CD8-positive, alpha-beta memory T cell (primary cell): ENCODE measurements around the gene TOP3B. TPM values are rescaled to one million over a fixed set of nuclear protein-coding genes. Genes with fewer than 3 reads are reported as not detected.

ENCODE experiments used
- CTCF ChIA-PET: fragments of 350-600 bp; sonication (Branson Sonifier 250); formaldehyde crosslinking; loops from one replicate; lab custom pipeline; 2021; ENCODE audit warnings: antibody characterized with exemption; lab: Charles Lee
- POLR2A ChIA-PET: fragments of 350-600 bp; sonication (Branson Sonifier 250); formaldehyde crosslinking; loops from one replicate; lab custom pipeline; 2021; ENCODE audit warnings: antibody characterized with exemption; lab: Charles Lee
- DNase-seq, 5 donors: peaks; one replicate each; pipeline versions ENCODE4 v3.0.0 to v3.0.0-alpha.2; 2020 to 2022; ENCODE audit warnings: mixed read lengths in 1 of 5
- H3K27ac ChIP-seq: one replicate; pipeline ENCODE4 v1.7.0; 2013; ENCODE audit warnings: low read depth, mild to moderate bottlenecking, low read length, moderate library complexity
- H3K27me3 ChIP-seq: 2 replicates; pipeline ENCODE4 v1.7.0; 2013; ENCODE audit warnings: low read length, mild to moderate bottlenecking; ENCODE audit not compliant: insufficient read depth, poor library complexity, severe bottlenecking
- H3K36me3 ChIP-seq: 2 replicates; pipeline ENCODE4 v1.7.0; 2013; ENCODE audit warnings: mild to moderate bottlenecking, low read length, moderate library complexity; ENCODE audit not compliant: insufficient read depth
- H3K4me1 ChIP-seq: 2 replicates; pipeline ENCODE4 v1.7.0; 2013; ENCODE audit warnings: mild to moderate bottlenecking, low read length, moderate library complexity; ENCODE audit not compliant: insufficient read depth
- H3K4me3 ChIP-seq: 2 replicates; pipeline ENCODE4 v1.7.0; 2013; ENCODE audit warnings: mild to moderate bottlenecking, low read length
- H3K9me3 ChIP-seq: 2 replicates; pipeline ENCODE4 v1.7.0; 2013; ENCODE audit warnings: mild to moderate bottlenecking, low read length
- H3K27ac Mint-ChIP-seq, 8 donors: one replicate each; pipeline ENCODE4 v1.8.0; 2020 to 2021; ENCODE audit warnings: mixed read lengths in 8 of 8, mild to moderate bottlenecking in 6 of 8, inconsistent platforms in 3 of 8, moderate library complexity in 3 of 8
- H3K27me3 Mint-ChIP-seq, 2 donors: one replicate each; pipeline ENCODE4 v1.8.0; 2020 to 2021; ENCODE audit warnings: mixed read lengths in 2 of 2, mild to moderate bottlenecking in 1 of 2, moderate library complexity in 1 of 2
- H3K36me3 Mint-ChIP-seq, 3 donors: one replicate each; pipeline ENCODE4 v1.8.0; 2020 to 2021; ENCODE audit warnings: mixed read lengths in 3 of 3, inconsistent platforms in 1 of 3, mild to moderate bottlenecking in 1 of 3
- H3K4me1 Mint-ChIP-seq, 3 donors: one replicate each; pipeline ENCODE4 v1.8.0; 2020 to 2021; ENCODE audit warnings: mixed read lengths in 3 of 3, inconsistent platforms in 1 of 3, mild to moderate bottlenecking in 1 of 3
- H3K4me3 Mint-ChIP-seq, 7 donors: one replicate each; pipeline ENCODE4 v1.8.0; 2020 to 2021; ENCODE audit warnings: mixed read lengths in 7 of 7, mild to moderate bottlenecking in 6 of 7, moderate library complexity in 4 of 7, inconsistent platforms in 2 of 7
- H3K9me3 Mint-ChIP-seq, 5 donors: one replicate each; pipeline ENCODE4 v1.8.0; 2020 to 2022; ENCODE audit warnings: mixed read lengths in 5 of 5, mild to moderate bottlenecking in 3 of 5, moderate library complexity in 2 of 5, inconsistent platforms in 1 of 5
- polyA plus RNA-seq: library from polyadenylated mRNA; unstranded; fragments of 300-500 nt; fragmentation: Illumina TruSeq; gene quantifications from one replicate; pipeline ENCODE4 v1.2.3, GENCODE V29; 2021
- total RNA-seq, 2 experiments: library from RNA; stranded (reverse); gene quantifications; one replicate each; pipeline ENCODE4 v1.2.3, GENCODE V29; 2021

Gene TOP3B
- total and polyA plus RNA-seq, 3 experiments from 2014 or later, result 17.3 to 36.9 (median 30.1) TPM

- Mint-ChIP-seq H3K4me3 (peak overlapping the region; percentile 82 to 93 (median 87)), H3K27me3 (peaks cover 0 to 2% of the 10 kb centered on the region in 2 donors), H3K4me1 (peaks cover 17 to 20% (median 20%) of the 10 kb centered on the region in 3 donors), H3K36me3 (no peaks in the 10 kb centered on the region), H3K9me3 (no peaks in the 10 kb centered on the region), H3K27ac (peak overlapping the region in 3 of 8 donors; percentile 50 to 68 (median 58))
- H3K36me3 ChIP-seq, result no peaks in the 10 kb centered on the region
- no peaks in the 10 kb centered on the region for H3K27me3 ChIP-seq
- no peaks in the 10 kb centered on the region for H3K9me3 ChIP-seq
- peaks cover 18% of the 10 kb centered on the region for H3K4me1 ChIP-seq
- POLR2A ChIA-PET, result interaction anchor here (0.6 to 1.1 kb wide), 2 partner anchors 14 to 61 kb away, joined by 3 to 7 read pairs; no protein-coding TSS in a partner anchor
- peak overlapping the region; percentile 80 for H3K27ac ChIP-seq
- CTCF ChIA-PET, result interaction anchor here (0.6 to 7.2 kb wide), 10 partner anchors 10 to 241 kb away, joined by 3 to 100 read pairs (median 4); no protein-coding TSS in a partner anchor
- DNase-seq, result peak in 1 of 5 donors; percentile 20
- H3K4me3 ChIP-seq, result peak overlapping the region; percentile 66
Observed at GRCh38 chr22:21951931-21952465, 30.6 kb downstream of the TOP3B start.

- no peaks in the 10 kb centered on the region for H3K27me3 ChIP-seq
- ChIA-PET CTCF (interaction anchor here (1.1 to 7.2 kb wide), 2 partner anchors 12 to 32 kb away, joined by 3 to 100 read pairs; no protein-coding TSS in a partner anchor), POLR2A (no interaction called here)
- H3K4me1 Mint-ChIP-seq, result peaks cover 17 to 20% (median 20%) of the 10 kb centered on the region in 3 donors
- peaks cover 0 to 3% of the 10 kb centered on the region in 2 donors for H3K27me3 Mint-ChIP-seq
- peak overlapping the region in 4 of 8 donors; percentile 3 to 68 (median 46) for H3K27ac Mint-ChIP-seq
- H3K36me3 Mint-ChIP-seq, result no peaks in the 10 kb centered on the region
- no peak overlapping the region for H3K4me3 ChIP-seq
- peaks cover 1% of the 10 kb centered on the region for H3K36me3 ChIP-seq
- H3K4me3 Mint-ChIP-seq, result peak overlapping the region; percentile 55 to 87 (median 84)
- DNase-seq, result no peak
- peaks cover 18% of the 10 kb centered on the region for H3K4me1 ChIP-seq
- H3K9me3 Mint-ChIP-seq, result no peaks in the 10 kb centered on the region
- no peaks in the 10 kb centered on the region for H3K9me3 ChIP-seq
- H3K27ac ChIP-seq, result no peak overlapping the region
Observed at GRCh38 chr22:21951062-21951461, 31.5 kb downstream of the TOP3B start.

GRCh38 chr22:21949948-21950347, 32.6 kb downstream of the TOP3B start:
- Histone ChIP-seq H3K27me3 (no peaks in the 10 kb centered on the region), H3K4me3 (no peak overlapping the region), H3K9me3 (no peaks in the 10 kb centered on the region), H3K4me1 (peaks cover 18% of the 10 kb centered on the region), H3K27ac (no peak overlapping the region), H3K36me3 (peaks cover 12% of the 10 kb centered on the region)
- ChIA-PET CTCF (interaction anchor here (7.2 kb wide), 1 partner anchor 11 kb away, joined by 100 read pairs; no protein-coding TSS in a partner anchor), POLR2A (interaction anchor here (0.6 kb wide), 1 partner anchor 12 kb away, joined by 4 read pairs; no protein-coding TSS in a partner anchor)
- DNase-seq, result no peak
- H3K4me3 Mint-ChIP-seq, result no peak overlapping the region
- H3K36me3 Mint-ChIP-seq, result peaks cover 0 to 6% (median 2%) of the 10 kb centered on the region in 3 donors
- peaks cover 0 to 3% of the 10 kb centered on the region in 2 donors for H3K27me3 Mint-ChIP-seq
- H3K4me1 Mint-ChIP-seq, result peaks cover 17 to 20% (median 20%) of the 10 kb centered on the region in 3 donors
- H3K9me3 Mint-ChIP-seq, result no peaks in the 10 kb centered on the region
- H3K27ac Mint-ChIP-seq, result peak overlapping the region in 1 of 8 donors; percentile 52

- H3K4me3 ChIP-seq, result no peak overlapping the region
- no peaks in the 10 kb centered on the region for H3K9me3 ChIP-seq
- no peak overlapping the region for H3K27ac Mint-ChIP-seq
- peaks cover 0 to 3% of the 10 kb centered on the region in 2 donors for H3K27me3 Mint-ChIP-seq
- DNase-seq, result no peak
- H3K4me1 ChIP-seq, result peaks cover 18% of the 10 kb centered on the region
- peaks cover 17 to 20% (median 20%) of the 10 kb centered on the region in 3 donors for H3K4me1 Mint-ChIP-seq
- ChIA-PET POLR2A (no interaction called here), CTCF (interaction anchor here (7.2 kb wide), 1 partner anchor 11 kb away, joined by 100 read pairs; no protein-coding TSS in a partner anchor)
- H3K9me3 Mint-ChIP-seq, result no peaks in the 10 kb centered on the region
- peaks cover 0 to 10% (median 5%) of the 10 kb centered on the region in 3 donors for H3K36me3 Mint-ChIP-seq
- H3K27me3 ChIP-seq, result no peaks in the 10 kb centered on the region
- peaks cover 16% of the 10 kb centered on the region for H3K36me3 ChIP-seq
- no peak overlapping the region for H3K27ac ChIP-seq
- H3K4me3 Mint-ChIP-seq, result peak overlapping the region in 1 of 7 donors; percentile 67
Observed at GRCh38 chr22:21949569-21949918, 33.0 kb downstream of the TOP3B start.

GRCh38 chr22:21948824-21949568, 33.6 kb downstream of the TOP3B start:
- Mint-ChIP-seq H3K4me3 (peak overlapping the region in 2 of 7 donors; percentile 48 to 67), H3K27ac (peak overlapping the region in 1 of 8 donors; percentile 59), H3K4me1 (peaks cover 17 to 20% (median 20%) of the 10 kb centered on the region in 3 donors), H3K9me3 (no peaks in the 10 kb centered on the region), H3K36me3 (peaks cover 0 to 16% (median 6%) of the 10 kb centered on the region in 3 donors), H3K27me3 (peaks cover 0 to 3% of the 10 kb centered on the region in 2 donors)
- H3K36me3 ChIP-seq, result peaks cover 16% of the 10 kb centered on the region
- POLR2A ChIA-PET, result no interaction called here
- H3K4me3 ChIP-seq, result no peak overlapping the region
- no peak for DNase-seq
- CTCF ChIA-PET, result interaction anchor here (7.2 kb wide), 1 partner anchor 10 kb away, joined by 100 read pairs; no protein-coding TSS in a partner anchor
- peaks cover 18% of the 10 kb centered on the region for H3K4me1 ChIP-seq
- no peaks in the 10 kb centered on the region for H3K9me3 ChIP-seq
- H3K27me3 ChIP-seq, result no peaks in the 10 kb centered on the region
- H3K27ac ChIP-seq, result peak overlapping the region; percentile 18

- peaks cover 17 to 22% (median 20%) of the 10 kb centered on the region in 3 donors for H3K4me1 Mint-ChIP-seq
- CTCF ChIA-PET, result interaction anchor here (7.2 kb wide), 1 partner anchor 10 kb away, joined by 100 read pairs; no protein-coding TSS in a partner anchor
Observed at GRCh38 chr22:21948390-21948789, 34.2 kb downstream of the TOP3B start.

GRCh38 chr22:21947040-21948014, 35.3 kb downstream of the TOP3B start:
- peaks cover 16% of the 10 kb centered on the region for H3K36me3 ChIP-seq
- no peaks in the 10 kb centered on the region for H3K27me3 ChIP-seq
- ChIA-PET CTCF (interaction anchor here (1.0 to 7.2 kb wide), 3 partner anchors 9 to 24 kb away, joined by 3 to 100 read pairs (median 3); no protein-coding TSS in a partner anchor), POLR2A (no interaction called here)
- Mint-ChIP-seq H3K4me3 (peak overlapping the region in 1 of 7 donors; percentile 58), H3K4me1 (peaks cover 12 to 25% (median 20%) of the 10 kb centered on the region in 3 donors), H3K27ac (peak overlapping the region in 6 of 8 donors; percentile 29 to 85 (median 54)), H3K9me3 (no peaks in the 10 kb centered on the region), H3K36me3 (peaks cover 0 to 21% (median 6%) of the 10 kb centered on the region in 3 donors), H3K27me3 (peaks cover 0 to 2% of the 10 kb centered on the region in 2 donors)
- H3K27ac ChIP-seq, result peak overlapping the region; percentile 56
- no peaks in the 10 kb centered on the region for H3K9me3 ChIP-seq
- DNase-seq, result no peak
- no peak overlapping the region for H3K4me3 ChIP-seq
- peaks cover 14% of the 10 kb centered on the region for H3K4me1 ChIP-seq

More at GRCh38 chr22:21948390-21948789, 34.2 kb downstream of the TOP3B start:
- Histone ChIP-seq H3K9me3 (no peaks in the 10 kb centered on the region), H3K36me3 (peaks cover 16% of the 10 kb centered on the region), H3K27me3 (no peaks in the 10 kb centered on the region), H3K4me3 (no peak overlapping the region), H3K27ac (peak overlapping the region; percentile 18), H3K4me1 (peaks cover 18% of the 10 kb centered on the region)
- Mint-ChIP-seq H3K27me3 (peaks cover 0 to 3% of the 10 kb centered on the region in 2 donors), H3K36me3 (peaks cover 0 to 19% (median 6%) of the 10 kb centered on the region in 3 donors), H3K4me3 (peak overlapping the region in 1 of 7 donors; percentile 48), H3K9me3 (no peaks in the 10 kb centered on the region), H3K27ac (peak overlapping the region in 2 of 8 donors; percentile 19 to 59)
- DNase-seq, result no peak
- POLR2A ChIA-PET, result no interaction called here
